HG02970 (cell line): ENCODE measurements around the gene ANKRD6.

Source experiments
- ATAC-seq: cut with Tn5 transposase; IDR thresholded peaks from one replicate; pipeline ENCODE4 v1.9.1; 2021; ENCODE audit warnings: mild to moderate bottlenecking, moderate library complexity, moderate number of reproducible peaks; ENCODE audit not compliant: unreplicated experiment, low FRiP score

The ANKRD6 gene

GRCh38 chr6:89464295-89464694 is 31.3 kb downstream of the ANKRD6 start:
- no peak for ATAC-seq

DNA sequence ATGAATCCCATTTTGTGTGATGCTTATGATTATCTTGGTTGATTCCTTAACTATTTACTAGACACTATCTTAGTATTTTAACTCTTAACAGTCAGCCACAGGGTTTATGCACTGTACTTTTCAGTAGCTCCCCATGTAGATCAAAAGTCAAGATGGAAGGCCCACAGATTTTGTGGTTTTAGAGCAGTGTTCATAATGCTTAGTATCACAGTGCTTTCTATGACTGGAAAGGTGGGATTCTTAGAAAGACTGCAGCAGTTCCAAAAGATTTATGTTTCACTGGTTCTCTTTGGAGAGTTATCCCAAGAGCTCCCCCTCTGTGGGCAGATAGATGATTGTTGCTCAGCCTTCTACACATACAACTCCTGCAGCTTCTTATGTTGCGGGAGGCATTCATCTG is 34.5 kb downstream of the ANKRD6 start:
- no peak for ATAC-seq

- no peak for ATAC-seq
Measured at GRCh38 chr6:89468998-89469397, 36.0 kb downstream of the ANKRD6 start.

DNA sequence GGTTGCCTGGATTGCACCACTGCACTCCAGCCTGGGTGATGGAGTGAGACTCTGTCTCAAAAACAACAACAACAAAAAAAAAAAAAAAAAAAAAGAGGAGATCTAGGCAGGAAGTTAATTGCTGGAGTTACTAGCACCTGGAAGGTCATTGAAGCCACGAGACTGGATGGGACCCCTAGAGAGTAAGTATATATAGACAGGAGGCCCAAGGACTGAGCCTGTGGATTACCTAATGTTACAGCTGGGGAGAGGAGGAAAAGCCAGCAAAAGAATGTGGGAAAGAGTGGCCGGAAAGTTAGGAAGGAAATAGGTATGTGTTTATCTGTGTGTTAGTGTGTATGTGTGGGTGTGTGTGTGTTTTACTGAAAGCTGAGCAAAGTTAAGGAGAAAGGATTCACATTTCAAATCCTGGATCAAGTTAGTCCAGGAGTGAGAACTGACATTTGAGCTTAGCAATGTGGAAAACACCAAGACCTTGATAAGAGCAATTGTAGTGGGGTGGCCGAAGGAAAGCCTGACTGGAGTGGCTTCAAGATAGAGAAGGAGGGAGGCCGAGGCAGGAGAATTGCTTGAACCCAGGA is 38.4 kb downstream of the ANKRD6 start:
- no peak for ATAC-seq

DNA sequence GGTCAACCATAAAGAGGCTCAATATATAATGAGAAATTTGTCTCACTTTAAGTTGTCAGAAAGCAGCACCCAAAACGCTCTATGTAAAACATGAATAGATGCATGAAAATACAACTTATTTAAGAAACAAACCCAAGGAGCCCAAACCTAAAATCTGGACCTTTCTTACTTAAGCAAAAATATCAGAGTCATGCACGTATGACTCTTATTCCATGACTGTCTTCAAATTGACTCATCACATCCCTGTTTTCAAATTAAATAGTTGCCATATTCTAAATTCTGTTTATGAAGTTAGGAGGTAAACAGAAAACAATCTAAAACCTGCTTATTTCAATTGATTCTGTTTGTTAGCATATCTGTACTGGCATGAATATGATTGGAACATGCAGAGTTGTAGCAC is 42.1 kb downstream of the ANKRD6 start:
- ATAC-seq: no peak

DNA sequence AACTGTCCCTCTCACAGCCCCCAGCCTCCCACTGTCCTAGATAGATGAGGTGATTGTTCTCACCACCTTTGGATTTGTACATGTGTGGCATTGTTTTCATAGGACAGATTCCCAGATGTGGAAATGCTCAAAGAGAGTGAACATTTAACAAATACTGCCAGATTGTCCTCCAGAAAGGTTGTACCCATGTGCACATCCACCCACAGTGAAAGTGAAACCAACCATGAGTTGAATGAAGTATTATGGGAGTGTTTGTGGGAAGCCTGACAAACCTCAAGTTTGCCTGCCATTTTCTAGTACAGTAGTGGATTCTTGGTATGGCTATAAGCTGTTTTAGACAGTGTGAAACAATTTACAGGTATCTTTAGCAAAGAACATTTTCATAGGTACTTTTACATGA is 42.7 kb downstream of the ANKRD6 start:
- ATAC-seq: no peak

DNA sequence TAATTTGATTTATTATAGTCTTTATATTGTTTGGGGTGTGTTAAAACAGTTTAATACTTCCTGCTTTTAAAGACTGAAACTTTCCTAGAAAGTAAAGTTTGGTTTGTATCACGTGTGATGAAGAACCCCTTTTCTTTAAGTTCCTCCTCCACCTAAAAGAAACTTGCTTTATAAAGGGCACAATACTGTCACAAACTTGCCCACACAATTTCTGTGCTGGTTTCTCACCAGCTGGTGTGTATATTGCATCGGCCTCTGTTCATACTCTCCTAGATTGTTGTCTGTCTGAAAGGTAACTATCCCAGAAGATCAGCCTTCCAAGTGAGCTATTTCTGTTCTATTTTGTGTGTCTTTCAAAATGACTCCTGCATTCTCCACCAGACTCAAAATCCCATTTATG is 46.9 kb downstream of the ANKRD6 start:
- ATAC-seq: no peak

DNA sequence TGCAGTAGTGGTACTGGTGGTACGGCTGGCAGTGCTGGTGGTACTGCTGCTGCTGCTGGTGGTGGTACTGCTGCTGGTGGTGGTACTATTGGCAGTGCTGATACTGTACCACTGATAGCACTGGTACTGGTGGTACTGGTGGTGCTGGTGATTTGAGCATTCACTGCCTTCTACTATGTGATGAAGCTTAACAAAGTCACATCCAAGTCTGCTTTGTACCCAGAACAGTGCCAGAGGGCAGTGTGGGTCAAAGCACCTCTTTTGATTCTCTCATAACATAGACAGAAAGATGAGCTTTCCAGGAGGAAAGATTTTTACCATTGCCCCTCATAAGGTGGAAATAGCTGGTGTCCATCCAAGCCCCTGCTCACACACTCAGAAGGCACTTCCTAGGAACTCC is 48.7 kb downstream of the ANKRD6 start:
- ATAC-seq: no peak

- ATAC-seq: no peak
Measured at GRCh38 chr6:89482126-89482525, 49.2 kb downstream of the ANKRD6 start.

DNA sequence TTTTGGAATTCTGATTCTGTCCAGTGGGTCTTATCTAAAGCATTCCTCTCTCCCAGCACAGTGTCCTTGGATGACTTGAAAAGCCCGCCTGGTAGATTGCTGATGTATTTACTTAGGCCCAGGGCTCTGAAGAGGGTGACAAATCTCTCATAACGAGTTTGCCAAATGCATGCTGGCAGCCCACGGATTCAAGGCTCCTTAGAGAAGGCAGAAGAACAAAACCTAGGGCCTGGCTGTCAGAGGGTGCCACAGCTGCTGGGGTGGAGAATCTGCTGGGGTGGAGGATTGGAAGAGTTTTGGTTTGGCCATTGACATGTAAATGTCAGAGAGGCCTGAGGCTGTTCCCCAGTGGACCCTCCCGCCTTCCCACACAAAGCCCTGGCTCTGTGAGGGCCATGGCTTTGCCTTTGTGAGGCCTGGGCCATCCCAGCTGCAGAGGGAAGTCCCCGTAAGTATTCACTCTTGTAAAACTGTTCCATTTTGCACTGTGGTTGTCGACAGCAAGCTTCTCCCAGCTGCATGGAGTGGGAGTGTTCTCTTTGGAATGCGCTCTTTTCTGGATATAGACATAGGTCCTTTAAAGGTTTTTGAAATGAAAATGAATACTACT is 50.3 kb downstream of the ANKRD6 start:
- no peak for ATAC-seq

GRCh38 chr6:89485320-89485719 is 52.4 kb downstream of the ANKRD6 start:
- no peak for ATAC-seq

DNA sequence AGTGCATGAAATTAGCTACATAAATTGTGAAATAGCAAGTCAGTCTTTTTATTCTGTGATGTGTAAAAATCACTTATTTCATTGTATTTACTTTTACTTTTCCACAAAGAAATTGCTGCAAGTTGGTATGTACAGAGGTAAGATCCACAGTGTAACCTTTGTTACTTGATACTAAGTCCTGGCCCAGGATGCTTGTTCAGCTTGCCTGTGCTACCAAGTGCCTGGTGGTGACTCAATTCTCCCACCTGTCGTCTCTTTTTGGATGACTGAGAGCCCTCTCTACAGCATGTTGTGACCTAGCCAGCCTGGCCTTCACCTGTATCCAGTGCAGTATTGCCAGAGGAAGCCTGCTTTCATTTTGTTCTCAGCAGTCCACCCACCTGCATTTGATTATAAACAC is 54.9 kb downstream of the ANKRD6 start:
- no peak for ATAC-seq

- no peak for ATAC-seq
Measured at GRCh38 chr6:89488438-89488837, 55.5 kb downstream of the ANKRD6 start.

GRCh38 chr6:89489078-89489477 is 56.1 kb downstream of the ANKRD6 start:
- no peak for ATAC-seq

DNA sequence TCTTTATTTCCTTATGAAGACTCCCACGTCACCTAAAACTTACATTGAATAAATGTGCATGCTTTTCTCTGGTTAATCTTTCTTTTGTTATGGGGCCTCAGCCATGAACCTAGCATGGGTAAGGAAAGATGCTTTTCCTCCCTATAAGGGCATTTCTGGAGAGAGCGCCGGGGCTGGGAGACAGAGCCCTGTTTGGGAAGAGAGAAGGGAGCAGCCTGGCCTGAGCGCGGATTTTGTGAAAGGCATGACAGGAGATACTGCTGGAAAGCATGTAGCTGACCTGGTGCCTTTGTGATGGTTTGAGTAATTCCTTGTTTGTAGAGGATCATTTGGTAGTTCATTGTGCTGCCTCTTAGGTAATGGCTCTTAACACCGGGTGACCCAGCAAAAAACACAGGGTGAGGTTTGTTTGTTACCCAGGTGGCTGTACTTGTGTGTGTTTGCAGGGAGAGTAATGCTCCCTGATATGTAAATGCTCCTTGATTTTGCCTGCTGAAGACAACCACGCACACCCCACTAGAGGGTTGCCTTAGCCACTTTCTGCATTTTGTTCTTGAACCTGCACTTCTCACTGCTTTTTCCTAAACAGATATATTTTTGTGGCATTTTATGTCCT is 59.2 kb downstream of the ANKRD6 start:
- ATAC-seq: no peak

DNA sequence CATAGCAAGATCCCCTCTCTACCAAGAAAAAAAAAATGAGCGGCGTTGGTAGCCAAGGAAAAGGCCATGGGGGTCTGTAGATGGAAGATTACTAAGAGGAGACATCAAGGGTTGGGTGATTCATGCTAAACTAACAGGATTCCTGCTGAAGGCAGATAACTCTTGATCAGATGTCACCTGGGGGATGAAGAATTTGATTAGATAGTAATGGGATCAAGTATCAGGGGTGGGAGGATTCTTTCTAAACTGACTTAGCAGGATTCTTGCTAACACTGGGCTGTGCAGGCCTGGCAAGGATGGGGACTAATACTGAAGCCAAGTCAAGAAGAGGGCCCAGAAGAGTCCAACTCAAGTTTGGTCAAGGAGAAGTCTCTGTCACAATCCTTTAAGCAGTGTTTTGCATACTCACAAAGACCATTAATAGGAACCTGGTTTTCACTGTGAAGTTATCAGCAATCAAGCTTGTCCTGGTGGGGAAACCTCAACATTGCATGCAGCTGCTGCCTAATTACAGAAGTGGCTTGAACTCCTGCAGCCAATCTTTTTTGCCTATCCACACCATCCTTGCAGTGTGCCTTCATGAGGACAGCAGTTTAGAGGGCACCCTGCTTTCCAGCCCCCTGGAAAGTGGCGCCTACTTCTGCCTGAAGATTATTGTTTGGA is 61.3 kb downstream of the ANKRD6 start:
- ATAC-seq: no peak

- ATAC-seq: no peak
Measured at GRCh38 chr6:89495961-89496535, 63.1 kb downstream of the ANKRD6 start.

- ATAC-seq: no peak
Measured at GRCh38 chr6:89500611-89501010, 67.7 kb downstream of the ANKRD6 start.

- ATAC-seq: no peak
Measured at GRCh38 chr6:89501222-89501621, 68.3 kb downstream of the ANKRD6 start.

DNA sequence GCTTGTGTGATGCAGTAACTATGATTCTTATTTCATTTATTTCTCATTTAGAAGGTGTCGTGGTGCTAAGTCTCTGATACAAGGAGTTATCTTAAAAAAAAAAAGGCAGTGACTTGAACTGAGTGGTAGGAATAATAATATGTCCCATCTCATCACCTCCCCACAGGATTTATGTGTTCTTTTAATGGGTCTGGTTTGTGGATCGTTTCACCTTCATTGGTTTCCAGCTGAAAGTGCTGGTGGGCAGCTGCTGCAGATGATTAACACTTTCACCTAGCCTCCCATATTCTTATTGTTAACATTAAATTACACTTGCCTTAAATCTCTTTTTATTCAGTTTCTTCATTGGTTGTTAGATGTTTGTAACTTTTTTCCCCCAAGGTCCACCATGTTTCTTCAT is 68.8 kb downstream of the ANKRD6 start:
- ATAC-seq: no peak

DNA sequence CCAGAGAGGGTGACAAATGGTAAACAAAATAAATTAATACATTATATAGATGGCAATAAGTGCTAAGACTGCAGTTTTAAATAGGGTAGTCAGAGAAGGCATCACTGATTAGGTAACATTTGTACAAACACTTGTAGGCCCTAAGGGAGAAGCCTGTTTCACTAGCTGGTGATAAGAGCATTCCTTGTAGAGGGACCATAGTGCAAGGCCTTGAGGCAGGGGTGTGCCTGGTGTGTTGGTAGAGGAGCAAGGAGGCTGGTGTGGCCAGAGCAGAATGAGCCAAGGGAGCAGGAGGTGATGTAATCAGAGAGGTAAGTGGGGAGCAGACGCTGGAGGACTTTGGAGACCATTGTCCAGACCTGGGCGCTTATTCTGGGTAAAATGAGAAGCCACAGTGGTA is 70.7 kb downstream of the ANKRD6 start:
- ATAC-seq: no peak
